ENCODE measurements around the gene F2RL3. TPM values are rescaled to one million over a fixed set of nuclear protein-coding genes. Genes with fewer than 3 reads are reported as not detected.

F2RL3 gene
- total and polyA plus RNA-seq, 9 of the 15 experiments (the other 6 are each of a cell fraction or from before 2014, with no cell fraction given) = 1.4 to 27.6 (median 11.9) TPM

GRCh38 chr19:16892868-16893685 lies 4.3 kb downstream of the F2RL3 start (continued):
- TF ChIP-seq FOXA3 (CRISPR knock-in tag; conservative IDR thresholded peaks at IDR 0.05 in 1 of 2, IDR thresholded peaks at IDR 0.05 in 1 of 2) (no peak), ERF (CRISPR knock-in tag; IDR thresholded peaks at IDR 0.05) (peak; percentile 56; the same call in 1 of the 2 replicates), POLR2G (IDR thresholded peaks at IDR 0.05; ENCODE audit: low read depth, low read length) (peak; percentile 80), ARID1B (IDR thresholded peaks at IDR 0.05) (peak; percentile 30; the same call in 1 of the 2 replicates), NR2C1 (IDR thresholded peaks at IDR 0.05) (no peak), NR2C1 (tag; IDR thresholded peaks at IDR 0.05) (no peak), ZNF347 (CRISPR knock-in tag; IDR thresholded peaks at IDR 0.05; ENCODE audit: low read depth) (0 out of 2 replicates have a peak, but pooled peaks have one; percentile 48), NR2C2 (CRISPR knock-in tag; IDR thresholded peaks at IDR 0.05) (no peak), NR2C2 (tag; IDR thresholded peaks at IDR 0.05) (0 out of 2 replicates have a peak, but pooled peaks have one; percentile 13), GTF2A2 (tag; IDR thresholded peaks at IDR 0.05) (no peak), CBX2 (IDR thresholded peaks at IDR 0.05; ENCODE audit: insufficient read depth, low read length, poor library complexity, severe bottlenecking) (no peak), ZBTB33 (CRISPR knock-in tag; IDR thresholded peaks at IDR 0.05) (peak; percentile 67), KAT2B (IDR thresholded peaks at IDR 0.05; ENCODE audit: low read depth, low read length) (no peak), MYNN (IDR thresholded peaks at IDR 0.05) (peak; percentile 29; the same call in 1 of the 2 replicates), MYNN (CRISPR knock-in tag; IDR thresholded peaks at IDR 0.05) (no peak), ZNF696 (CRISPR knock-in tag; conservative IDR thresholded peaks at IDR 0.05) (no peak), POLR2A (conservative IDR thresholded peaks at IDR 0.05) (peak; percentile 24), ZBTB11 (CRISPR knock-in tag; IDR thresholded peaks at IDR 0.05) (0 out of 6 replicates have a peak, but pooled peaks of 1 of the 3 experiments have one; percentile 7), IRF9 (tag; IDR thresholded peaks at IDR 0.05) (no peak), SP1 (CRISPR knock-in tag; IDR thresholded peaks at IDR 0.05) (0 out of 2 replicates have a peak, but pooled peaks have one; percentile 26), CHCHD3 (CRISPR knock-in tag; IDR thresholded peaks at IDR 0.05) (no peak), TBL1XR1 (IDR thresholded peaks at IDR 0.05; ENCODE audit: low read length in 2 of 2) (no peak)
